ENCODE measurements around the gene GLI1.

Gene GLI1

DNA sequence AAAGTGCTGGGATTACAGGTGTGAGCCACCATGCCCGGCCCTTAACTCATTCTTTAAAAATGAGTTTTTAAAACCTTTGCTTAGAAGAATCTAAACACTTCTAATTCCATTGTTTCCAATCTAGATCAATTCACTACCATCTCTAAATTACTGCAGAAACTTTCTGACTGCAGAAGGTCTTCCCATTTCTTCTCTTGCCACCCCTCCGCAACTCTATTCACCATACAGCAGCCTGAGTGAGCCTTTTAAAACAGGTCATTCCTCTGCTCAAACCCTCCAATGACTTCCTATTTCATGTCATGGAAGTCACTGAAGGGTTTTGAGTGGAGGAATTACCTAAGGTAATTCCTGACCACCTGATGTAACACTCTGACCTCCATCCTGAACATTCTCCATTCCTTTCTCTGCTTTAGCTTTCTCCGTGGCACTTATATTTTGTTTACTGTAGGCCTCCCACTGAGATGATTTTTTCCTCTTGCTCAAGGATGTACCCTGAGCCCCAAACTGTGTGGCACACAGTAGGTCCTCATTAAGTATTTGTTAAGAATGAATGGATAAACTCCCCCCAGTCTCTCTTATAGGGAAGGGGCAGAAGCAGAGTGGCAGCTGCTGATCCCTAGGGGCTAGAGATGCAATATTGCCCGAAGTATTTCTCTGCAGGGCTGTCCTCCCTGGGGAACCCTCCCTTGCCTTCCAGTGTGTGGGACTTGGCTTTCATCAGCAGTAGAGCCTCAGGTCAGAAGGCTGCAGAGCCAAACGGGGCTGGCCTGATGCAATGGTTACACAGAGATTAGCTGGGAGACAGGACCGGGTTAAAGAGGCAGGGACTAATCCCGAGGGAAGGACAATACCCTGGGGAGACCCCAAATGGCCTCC lies 59.6 kb downstream of the GLI1 start:
- no peak for DNase-seq (ENCODE audit: low spot score)

DNA sequence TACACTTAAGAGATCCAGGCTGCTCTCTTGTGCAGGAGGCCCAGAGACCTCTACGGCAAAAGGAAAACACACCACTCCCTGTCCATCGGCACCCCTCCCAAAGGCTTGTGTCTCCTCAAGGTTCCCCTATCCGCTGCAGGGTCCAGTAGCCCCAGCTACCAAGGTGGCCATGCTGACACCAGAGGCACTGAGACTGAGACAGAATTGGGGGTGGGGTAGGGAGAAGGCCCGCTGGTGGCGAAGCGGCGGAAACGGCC lies 60.1 kb downstream of the GLI1 start:
- peak; percentile 40 for DNase-seq (ENCODE audit: low spot score)

DNA sequence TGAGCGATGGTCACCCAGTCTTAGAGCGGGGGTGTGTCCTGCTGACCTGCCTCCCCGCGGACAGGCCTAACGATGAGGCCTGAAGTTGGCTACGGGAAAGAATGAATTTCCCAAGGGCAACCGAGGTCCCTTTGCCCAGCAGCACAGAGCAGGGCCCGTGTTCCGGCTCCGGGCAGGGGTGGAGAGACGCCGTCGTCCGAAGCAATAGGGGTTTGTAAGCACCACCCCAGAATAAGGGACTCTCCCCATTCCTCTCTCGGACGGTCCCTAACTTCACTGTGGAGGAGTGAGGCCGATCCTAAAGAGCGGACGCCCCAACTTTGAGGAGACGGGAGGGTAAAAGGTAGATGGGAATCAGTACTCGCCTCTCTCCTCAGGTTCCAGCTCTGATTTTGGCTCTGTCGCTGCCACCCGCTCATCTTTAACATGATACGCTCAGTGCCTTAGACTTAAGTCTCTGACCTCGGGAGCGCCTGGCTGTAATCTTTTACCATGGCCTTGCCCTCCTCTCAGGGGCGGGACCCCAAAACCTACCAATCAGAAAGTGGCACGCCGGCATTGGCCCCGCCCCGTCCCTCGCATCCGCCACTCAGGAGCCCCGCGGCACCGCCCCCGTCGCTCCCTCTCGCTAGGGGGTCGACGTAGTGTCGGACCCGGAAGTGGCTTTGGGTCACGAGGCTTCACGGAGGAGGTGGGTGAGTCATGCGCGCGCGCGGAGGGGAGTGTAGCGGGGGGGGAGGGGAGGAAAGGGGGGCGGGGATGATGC lies 60.7 kb downstream of the GLI1 start, which contains the start of gene DDIT3:
Gene DDIT3 (minus strand): TSS at position 462 of the 766 bp plus-strand sequence. CDS start 3,108 bp downstream, outside the sequence.
- peak; percentile 98 for DNase-seq (ENCODE audit: low spot score)

GRCh38 chr12:57521525-57522010 lies 62.0 kb downstream of the GLI1 start:
- DNase-seq (ENCODE audit: low spot score), result peak; percentile 80

Measured in cerebellar cortex (tissue), 1 donor.